Activated CD8-positive, alpha-beta T cell treated with anti-CD3 and anti-CD28 coated beads, Interleukin-2, amount 10 ng/mL, durations not matched to agents 7 days and 5 days (primary cell): ENCODE measurements around the gene CDC42EP1. TPM values are rescaled to one million over a fixed set of nuclear protein-coding genes. Genes with fewer than 3 reads are reported as not detected.
A peak's percentile ranks its signal among the peaks of the same experiment; 100 is the strongest.
"Not testable (repeated sequence)": the region's sequence is repeated elsewhere in the genome, so short reads cannot be mapped to it uniquely, and the experiment has no call there.

ENCODE experiments used
- ATAC-seq: fragments of 150-1000 bp; cut with Tn5 transposase; one replicate; pipeline ENCODE4 v1.10.0; 2021; ENCODE audit warnings: moderate library complexity
- CTCF ChIA-PET: fragments of 350-600 bp; sonication (Branson Sonifier 250); formaldehyde crosslinking; loops from one replicate; lab custom pipeline; 2021; ENCODE audit warnings: antibody characterized with exemption; lab: Charles Lee
- POLR2A ChIA-PET: fragments of 350-600 bp; sonication (Branson Sonifier 250); formaldehyde crosslinking; loops from one replicate; lab custom pipeline; 2021; ENCODE audit warnings: antibody characterized with exemption; lab: Charles Lee
- DNase-seq: peaks from one replicate; pipeline ENCODE4 v3.0.0-alpha.2; 2020
- H3K27ac Mint-ChIP-seq: one replicate; pipeline ENCODE4 v1.8.0; 2021; ENCODE audit warnings: mild to moderate bottlenecking, mixed read lengths
- H3K27me3 Mint-ChIP-seq: one replicate; pipeline ENCODE4 v1.8.0; 2021; ENCODE audit warnings: low read depth, mixed read lengths
- H3K36me3 Mint-ChIP-seq: one replicate; pipeline ENCODE4 v1.8.0; 2021; ENCODE audit warnings: low read depth, mixed read lengths
- H3K4me1 Mint-ChIP-seq: one replicate; pipeline ENCODE4 v1.8.0; 2021; ENCODE audit warnings: low read depth, mixed read lengths
- H3K4me3 Mint-ChIP-seq: one replicate; pipeline ENCODE4 v1.8.0; 2021; ENCODE audit warnings: mild to moderate bottlenecking, mixed read lengths
- H3K9me3 Mint-ChIP-seq: one replicate; pipeline ENCODE4 v1.8.0; 2022; ENCODE audit warnings: mixed read lengths; ENCODE audit not compliant: insufficient read depth
- total RNA-seq, 2 experiments: library from RNA; stranded (reverse); gene quantifications; one replicate each; pipeline ENCODE4 v1.2.3, GENCODE V29; 2021

The CDC42EP1 gene
- total RNA-seq, 2 experiments from 2014 or later: 0.13 to 0.21 TPM

DNA sequence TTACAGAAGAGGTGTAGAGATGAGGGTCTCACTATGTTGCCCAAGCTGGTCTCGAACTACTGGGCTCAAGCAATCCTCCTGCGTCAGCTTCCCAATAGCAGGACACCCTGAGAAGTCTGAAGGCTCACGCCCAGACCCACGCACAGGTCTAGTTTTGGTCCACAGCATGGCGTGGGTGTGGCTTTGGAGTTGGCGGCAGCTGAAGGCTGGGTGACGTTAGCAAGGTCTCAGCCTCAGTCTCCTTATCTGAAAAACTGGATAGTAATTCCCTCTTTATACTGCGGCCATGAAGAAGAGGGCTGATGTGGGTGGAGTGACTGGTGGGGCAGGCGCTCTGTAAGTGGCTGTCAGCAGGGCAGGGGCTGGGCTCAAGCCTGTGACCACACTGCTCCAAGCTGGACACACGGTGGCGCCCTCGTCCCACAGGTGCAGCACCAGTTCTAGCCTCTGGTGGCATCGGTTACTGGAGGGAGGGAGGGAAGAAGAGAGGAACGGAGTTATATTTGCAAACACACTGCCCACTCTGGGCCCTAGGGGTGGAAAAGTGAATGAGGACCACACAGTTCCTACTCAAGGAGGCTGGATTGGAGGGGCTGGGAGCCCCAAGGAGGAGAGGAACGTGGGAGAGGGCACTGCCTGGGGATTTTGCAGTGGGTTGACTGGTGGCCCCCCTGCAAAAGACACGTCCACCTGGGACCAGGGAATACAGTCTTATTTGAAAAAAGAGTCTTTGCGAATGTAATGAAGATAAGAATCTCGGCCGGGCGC, 21.5 kb upstream of the CDC42EP1 start:
- H3K27me3 Mint-ChIP-seq: peaks cover 20% of the 10 kb centered on the region
- no peaks in the 10 kb centered on the region for H3K9me3 Mint-ChIP-seq
- H3K4me1 Mint-ChIP-seq: peaks cover 52% of the 10 kb centered on the region
- ChIA-PET POLR2A (interaction anchor here (1.5 to 2.6 kb wide), 2 partner anchors 11 to 28 kb away, joined by 3 to 8 read pairs; no protein-coding TSS in a partner anchor), CTCF (interaction anchor here (0.6 to 16.8 kb wide), 16 partner anchors 9 to 763 kb away, joined by 3 to 493 read pairs (median 4); partner anchors contain the start of genes CDC42EP1, GGA1, IFT27 and MFNG)
- H3K4me3 Mint-ChIP-seq: peak overlapping the region; percentile 3
- DNase-seq (peak; percentile 95), ATAC-seq (peak; percentile 99)
- no peaks in the 10 kb centered on the region for H3K36me3 Mint-ChIP-seq
- peak overlapping the region; percentile 20 for H3K27ac Mint-ChIP-seq

- H3K36me3 Mint-ChIP-seq, DNase-seq, H3K4me3 Mint-ChIP-seq, H3K27ac Mint-ChIP-seq, ATAC-seq, H3K9me3 Mint-ChIP-seq: not testable (repeated sequence)
- Mint-ChIP-seq H3K4me1 (peaks cover 43% of the 10 kb centered on the region), H3K27me3 (peaks cover 17% of the 10 kb centered on the region)
- ChIA-PET CTCF (interaction anchor here (0.6 to 16.8 kb wide), 14 partner anchors 9 to 764 kb away, joined by 3 to 493 read pairs (median 4); partner anchors contain the start of genes CDC42EP1, GGA1 and IFT27), POLR2A (interaction anchor here (0.6 to 2.6 kb wide), 3 partner anchors 10 to 51 kb away, joined by 3 to 8 read pairs (median 5); no protein-coding TSS in a partner anchor)
These were observed 20.5 kb upstream of the CDC42EP1 start for GRCh38 chr22:37539790-37540189.

GRCh38 chr22:37542416-37542815, 17.9 kb upstream of the CDC42EP1 start:
- not testable (repeated sequence) for H3K9me3 Mint-ChIP-seq, ATAC-seq, H3K36me3 Mint-ChIP-seq, DNase-seq, H3K27ac Mint-ChIP-seq, H3K4me3 Mint-ChIP-seq
- CTCF ChIA-PET: interaction anchor here (0.7 to 16.8 kb wide), 9 partner anchors 9 to 104 kb away, joined by 3 to 493 read pairs (median 3); partner anchors contain the start of genes CDC42EP1 and GGA1
- POLR2A ChIA-PET: interaction anchor here (1.0 to 1.1 kb wide), 2 partner anchors 20 to 25 kb away, joined by 3 to 4 read pairs; no protein-coding TSS in a partner anchor
- peaks cover 17% of the 10 kb centered on the region for H3K27me3 Mint-ChIP-seq
- peaks cover 54% of the 10 kb centered on the region for H3K4me1 Mint-ChIP-seq

DNA sequence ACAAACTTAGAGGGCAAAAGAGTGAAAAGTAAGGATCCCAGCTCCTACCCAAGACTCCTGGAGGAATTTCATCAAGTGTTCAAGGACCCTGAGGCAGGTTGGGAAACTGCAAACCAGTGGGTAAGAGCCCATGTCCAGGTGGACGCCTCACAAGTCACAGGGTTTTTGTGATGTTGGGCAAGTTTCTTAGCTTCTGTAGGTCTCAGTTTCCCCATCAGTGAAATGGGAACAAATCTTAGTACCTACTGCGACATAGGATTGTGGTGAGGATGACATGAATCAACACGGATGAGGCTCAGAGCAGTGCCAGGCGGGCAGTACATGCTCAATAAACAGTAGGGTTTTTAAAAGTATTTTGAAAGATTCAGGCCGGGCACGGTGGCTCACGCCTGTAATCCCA, 17.3 kb upstream of the CDC42EP1 start:
- POLR2A ChIA-PET: interaction anchor here (1.1 kb wide), 1 partner anchor 19 kb away, joined by 3 read pairs; no protein-coding TSS in a partner anchor
- no peak overlapping the region for H3K4me3 Mint-ChIP-seq
- DNase-seq (no peak), ATAC-seq (no peak)
- H3K27me3 Mint-ChIP-seq: peaks cover 17% of the 10 kb centered on the region
- H3K4me1 Mint-ChIP-seq: peaks cover 51% of the 10 kb centered on the region
- no peaks in the 10 kb centered on the region for H3K36me3 Mint-ChIP-seq
- CTCF ChIA-PET: interaction anchor here (0.8 to 16.8 kb wide), 5 partner anchors 9 to 105 kb away, joined by 3 to 493 read pairs (median 14); partner anchors contain the start of genes CDC42EP1 and GGA1
- no peak overlapping the region for H3K27ac Mint-ChIP-seq
- H3K9me3 Mint-ChIP-seq: no peaks in the 10 kb centered on the region

DNA sequence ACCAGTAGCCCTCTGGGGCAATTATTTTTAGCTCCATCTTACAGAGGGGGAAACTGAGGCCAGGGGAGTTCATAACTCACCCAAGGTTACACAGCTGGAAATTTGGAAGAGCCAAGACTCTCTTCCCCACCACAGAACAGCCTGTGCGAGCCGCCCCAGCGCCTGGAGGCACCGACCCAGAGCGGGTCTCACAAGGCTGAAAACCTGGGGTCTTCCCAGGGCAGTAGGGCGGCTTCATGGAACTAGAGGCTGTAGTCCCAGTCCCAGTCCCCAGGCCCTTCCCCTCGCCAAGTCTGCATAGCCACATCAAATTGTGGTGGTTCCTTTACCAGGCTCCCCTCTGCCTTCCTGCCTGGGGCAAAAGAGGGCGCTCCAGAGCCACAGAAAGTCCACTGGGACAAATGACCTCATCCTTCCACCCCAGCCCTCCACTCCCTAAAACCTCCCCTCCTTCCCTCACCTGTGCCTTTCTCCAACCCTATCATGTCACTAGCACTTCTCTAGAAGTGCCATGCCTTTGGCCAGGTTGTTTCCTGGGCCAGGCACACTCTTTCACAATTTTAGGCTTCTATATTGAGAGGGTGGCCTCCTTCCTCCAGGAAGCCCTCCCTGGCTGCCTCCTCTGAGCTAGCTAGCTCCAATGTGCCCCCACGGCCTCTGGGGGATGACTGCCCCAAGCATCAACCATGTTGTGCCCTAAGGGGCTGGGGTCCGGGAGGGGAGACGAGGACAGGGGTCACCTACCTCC, 15.2 kb upstream of the CDC42EP1 start:
- ATAC-seq: peak; percentile 74
- H3K9me3 Mint-ChIP-seq: no peaks in the 10 kb centered on the region
- no peak overlapping the region for H3K4me3 Mint-ChIP-seq
- POLR2A ChIA-PET: interaction anchor here (0.6 kb wide), 1 partner anchor 231 kb away, joined by 4 read pairs; no protein-coding TSS in a partner anchor
- peak; percentile 71 for DNase-seq
- CTCF ChIA-PET: interaction anchor here (0.7 to 16.8 kb wide), 5 partner anchors 12 to 47 kb away, joined by 3 to 493 read pairs (median 3); partner anchors contain the start of gene CDC42EP1
- no peaks in the 10 kb centered on the region for H3K36me3 Mint-ChIP-seq
- H3K27ac Mint-ChIP-seq: no peak overlapping the region
- peaks cover 33% of the 10 kb centered on the region for H3K4me1 Mint-ChIP-seq
- peaks cover 13% of the 10 kb centered on the region for H3K27me3 Mint-ChIP-seq

GRCh38 chr22:37545703-37546436, 14.4 kb upstream of the CDC42EP1 start:
- DNase-seq (no peak), ATAC-seq (no peak)
- peaks cover 26% of the 10 kb centered on the region for H3K4me1 Mint-ChIP-seq
- no peak overlapping the region for H3K27ac Mint-ChIP-seq
- no peak overlapping the region for H3K4me3 Mint-ChIP-seq
- H3K27me3 Mint-ChIP-seq: peaks cover 9% of the 10 kb centered on the region
- no peaks in the 10 kb centered on the region for H3K9me3 Mint-ChIP-seq
- H3K36me3 Mint-ChIP-seq: no peaks in the 10 kb centered on the region
- ChIA-PET POLR2A (interaction anchor here (0.7 to 0.9 kb wide), 2 partner anchors 57 to 131 kb away, joined by 3 read pairs; no protein-coding TSS in a partner anchor), CTCF (interaction anchor here (1.1 to 16.8 kb wide), 3 partner anchors 18 to 47 kb away, joined by 3 to 493 read pairs (median 25); partner anchors contain the start of gene CDC42EP1)

DNA sequence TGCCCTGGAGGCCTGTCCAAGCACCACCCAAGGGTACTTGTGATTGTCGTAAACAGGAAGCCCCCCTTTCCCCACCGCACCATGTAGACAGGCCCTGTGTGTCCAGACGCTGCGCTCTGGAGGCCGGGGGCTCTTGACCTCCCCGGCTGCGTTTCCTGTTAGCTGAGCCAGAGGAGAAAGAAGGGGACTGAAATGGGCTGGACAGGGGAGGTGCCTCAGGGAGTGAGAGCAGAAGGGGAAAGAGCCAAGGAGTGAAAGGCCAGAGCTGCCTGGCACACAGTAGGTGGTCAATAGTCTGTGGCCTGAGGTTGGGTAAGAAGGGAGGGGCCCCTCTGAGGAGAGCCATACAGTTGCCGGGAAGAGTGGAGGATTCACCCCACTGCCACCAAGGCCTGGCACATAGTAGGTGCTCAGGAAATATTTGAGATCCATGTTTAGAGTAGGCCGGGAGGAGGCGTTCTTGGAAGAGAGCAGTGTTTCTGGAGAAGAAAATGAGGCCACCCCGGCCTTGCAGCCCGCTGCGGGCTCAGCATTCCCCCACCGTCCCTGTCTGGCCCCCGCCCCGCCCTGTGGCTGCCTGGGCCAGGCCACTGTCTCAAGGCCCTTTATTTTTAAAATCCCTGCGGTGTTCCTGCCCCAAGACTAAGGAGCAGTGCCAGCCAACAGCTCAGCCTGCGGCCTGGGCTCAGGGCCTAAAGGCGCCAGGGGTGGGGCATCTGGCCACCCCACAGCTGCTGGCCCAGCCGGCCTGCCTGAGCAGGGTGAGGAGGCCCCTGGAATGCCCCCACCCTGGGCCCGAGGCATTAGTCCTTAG, 13.6 kb upstream of the CDC42EP1 start:
- ChIA-PET CTCF (interaction anchor here (1.1 to 16.8 kb wide), 3 partner anchors 17 to 48 kb away, joined by 3 to 493 read pairs (median 25); partner anchors contain the start of gene CDC42EP1), POLR2A (interaction anchor here (0.7 to 0.9 kb wide), 2 partner anchors 56 to 130 kb away, joined by 3 read pairs; no protein-coding TSS in a partner anchor)
- Mint-ChIP-seq H3K4me1 (peaks cover 21% of the 10 kb centered on the region), H3K27me3 (peaks cover 12% of the 10 kb centered on the region), H3K9me3 (no peaks in the 10 kb centered on the region), H3K36me3 (no peaks in the 10 kb centered on the region), H3K4me3 (no peak overlapping the region), H3K27ac (no peak overlapping the region)
- DNase-seq (no peak), ATAC-seq (no peak)

DNA sequence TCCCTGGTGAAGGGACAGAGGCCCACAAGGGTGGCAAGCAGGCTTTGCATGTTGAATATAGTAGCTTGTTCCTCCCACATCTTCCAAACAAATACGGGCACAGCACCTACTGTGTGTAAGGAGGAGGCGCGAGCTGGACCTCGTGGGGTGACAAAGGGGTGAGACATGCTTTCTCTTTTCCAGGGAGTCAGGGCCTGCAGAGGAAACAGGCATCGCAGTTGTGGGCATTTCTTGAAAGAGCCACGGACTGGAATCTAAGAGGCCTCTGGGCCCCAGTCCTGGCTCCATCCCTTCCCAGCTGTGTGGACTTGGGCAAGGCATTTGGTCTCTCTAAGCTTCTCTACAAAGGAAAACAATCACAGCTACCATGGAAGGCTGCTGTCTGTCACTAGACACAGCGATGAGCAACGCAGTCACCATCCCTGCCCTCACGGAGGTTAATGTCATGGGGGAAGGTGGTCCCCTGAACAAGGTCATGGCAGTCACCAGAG, 13.0 kb upstream of the CDC42EP1 start:
- POLR2A ChIA-PET: no interaction called here
- peaks cover 15% of the 10 kb centered on the region for H3K4me1 Mint-ChIP-seq
- no peak overlapping the region for H3K27ac Mint-ChIP-seq
- H3K36me3 Mint-ChIP-seq: no peaks in the 10 kb centered on the region
- CTCF ChIA-PET: interaction anchor here (0.6 to 16.8 kb wide), 3 partner anchors 9 to 45 kb away, joined by 3 to 493 read pairs (median 25); partner anchors contain the start of gene CDC42EP1
- no peak for ATAC-seq
- no peak for DNase-seq
- H3K4me3 Mint-ChIP-seq: no peak overlapping the region
- H3K9me3 Mint-ChIP-seq: no peaks in the 10 kb centered on the region
- H3K27me3 Mint-ChIP-seq: peaks cover 12% of the 10 kb centered on the region

DNA sequence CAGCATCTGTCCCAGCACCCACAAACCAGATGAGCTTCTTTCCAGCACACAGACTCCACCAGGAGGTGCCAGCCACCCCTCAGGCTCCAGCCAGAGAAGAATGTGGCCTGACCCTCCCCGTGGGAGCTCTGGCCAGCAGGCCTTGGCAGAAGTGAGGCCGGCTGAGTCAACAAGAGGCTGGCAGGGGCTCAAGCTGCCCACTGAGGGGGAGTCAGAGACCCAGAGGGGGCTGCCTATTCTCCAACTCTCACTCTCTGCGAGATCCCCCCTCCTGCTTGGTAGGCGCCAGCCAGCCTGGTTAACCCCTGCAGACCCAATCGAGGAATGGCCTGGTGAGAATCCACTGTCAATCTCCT, 10.6 kb upstream of the CDC42EP1 start:
- peaks cover 20% of the 10 kb centered on the region for H3K27me3 Mint-ChIP-seq
- DNase-seq (no peak), ATAC-seq (no peak)
- POLR2A ChIA-PET: interaction anchor here (1.3 kb wide), 1 partner anchor 11 kb away, joined by 3 read pairs; no protein-coding TSS in a partner anchor
- H3K9me3 Mint-ChIP-seq: no peaks in the 10 kb centered on the region
- H3K36me3 Mint-ChIP-seq: no peaks in the 10 kb centered on the region
- CTCF ChIA-PET: interaction anchor here (1.1 to 16.8 kb wide), 3 partner anchors 9 to 43 kb away, joined by 3 to 493 read pairs (median 10); partner anchors contain the start of gene CDC42EP1
- no peak overlapping the region for H3K27ac Mint-ChIP-seq
- peaks cover 11% of the 10 kb centered on the region for H3K4me1 Mint-ChIP-seq
- H3K4me3 Mint-ChIP-seq: no peak overlapping the region
